C4-2B (cell line): ENCODE results near the gene TIGD2.

Source experiments
- H3K27ac ChIP-seq: fragments of 450-650 bp; 2 replicates; pipeline ENCODE4 v1.5.1; 2017
- ZFX ChIP-seq: fragments of 450-650 bp; IDR thresholded peaks from 2 replicates; pipeline ENCODE4 v1.6.1; 2017
- TF ChIP-seq, protein P1 (sequence below): fragments of 450-650 bp; conservative IDR thresholded peaks from 2 replicates; pipeline ENCODE4 v1.5.1; 2017; ENCODE audit warnings: mild to moderate bottlenecking

The TIGD2 gene

DNA sequence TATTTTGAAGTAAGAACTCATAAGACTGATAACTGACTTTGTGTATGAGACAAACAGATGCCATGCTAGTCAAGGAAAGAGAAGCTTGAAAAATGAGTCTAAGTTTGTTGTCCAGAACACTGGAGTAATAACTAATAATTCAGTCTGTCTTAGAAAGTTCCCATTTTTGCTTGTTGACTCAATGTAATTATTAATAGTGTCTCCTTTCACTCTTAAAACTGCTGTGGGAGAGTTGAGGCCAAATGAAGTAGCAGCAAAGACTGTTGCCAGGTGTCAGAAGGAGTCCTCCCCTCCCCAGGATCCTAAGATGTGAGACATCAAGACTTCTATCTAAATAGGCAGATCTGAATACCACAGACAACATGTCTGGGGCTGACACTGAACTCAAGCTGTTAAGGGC lies 33.6 kb upstream of the TIGD2 start:
- no peak overlapping the region for H3K27ac ChIP-seq
- TF ChIP-seq, protein P1, sequence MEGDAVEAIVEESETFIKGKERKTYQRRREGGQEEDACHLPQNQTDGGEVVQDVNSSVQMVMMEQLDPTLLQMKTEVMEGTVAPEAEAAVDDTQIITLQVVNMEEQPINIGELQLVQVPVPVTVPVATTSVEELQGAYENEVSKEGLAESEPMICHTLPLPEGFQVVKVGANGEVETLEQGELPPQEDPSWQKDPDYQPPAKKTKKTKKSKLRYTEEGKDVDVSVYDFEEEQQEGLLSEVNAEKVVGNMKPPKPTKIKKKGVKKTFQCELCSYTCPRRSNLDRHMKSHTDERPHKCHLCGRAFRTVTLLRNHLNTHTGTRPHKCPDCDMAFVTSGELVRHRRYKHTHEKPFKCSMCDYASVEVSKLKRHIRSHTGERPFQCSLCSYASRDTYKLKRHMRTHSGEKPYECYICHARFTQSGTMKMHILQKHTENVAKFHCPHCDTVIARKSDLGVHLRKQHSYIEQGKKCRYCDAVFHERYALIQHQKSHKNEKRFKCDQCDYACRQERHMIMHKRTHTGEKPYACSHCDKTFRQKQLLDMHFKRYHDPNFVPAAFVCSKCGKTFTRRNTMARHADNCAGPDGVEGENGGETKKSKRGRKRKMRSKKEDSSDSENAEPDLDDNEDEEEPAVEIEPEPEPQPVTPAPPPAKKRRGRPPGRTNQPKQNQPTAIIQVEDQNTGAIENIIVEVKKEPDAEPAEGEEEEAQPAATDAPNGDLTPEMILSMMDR = no peak
- no peak for TF ChIP-seq ZFX

DNA sequence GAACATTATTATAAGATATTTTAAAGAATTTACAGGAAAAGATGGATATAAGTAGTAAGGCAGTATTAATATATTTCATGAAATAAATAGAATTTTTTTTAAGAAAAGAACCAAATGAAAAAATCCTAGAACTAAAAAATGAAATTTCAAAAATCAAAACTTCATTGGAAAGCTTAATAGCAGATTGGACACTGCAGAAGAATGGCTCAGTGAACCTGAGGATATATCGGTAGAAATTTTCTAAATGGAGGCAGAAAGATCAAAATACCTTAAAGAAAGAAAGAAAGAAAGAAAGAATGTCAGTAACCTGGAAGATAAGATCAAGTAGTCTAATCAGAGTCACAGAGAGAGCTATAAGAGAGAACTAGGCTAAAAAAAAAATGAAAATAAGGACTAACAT lies 33.0 kb upstream of the TIGD2 start:
- no peak overlapping the region for H3K27ac ChIP-seq

DNA sequence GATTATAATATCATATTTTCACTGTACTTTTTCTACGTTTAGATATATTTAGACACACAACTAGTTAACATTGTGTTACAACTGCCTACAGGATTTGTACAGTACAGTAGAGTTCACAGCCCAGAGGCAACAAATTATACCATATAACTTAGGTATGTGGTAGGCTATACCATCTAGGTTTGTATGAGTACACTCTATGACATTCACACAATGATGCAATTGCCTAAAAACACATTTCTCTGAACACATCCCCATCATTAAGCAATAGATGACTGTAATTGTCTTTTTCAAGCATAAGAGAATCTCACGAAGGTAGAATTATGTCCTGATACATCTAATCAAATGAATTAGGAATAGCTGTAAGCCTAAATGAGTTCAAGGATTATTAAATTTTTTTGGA lies 12.3 kb upstream of the TIGD2 start:
- H3K27ac ChIP-seq = no peak overlapping the region
- TF ChIP-seq, protein P1 = no peak
- no peak for TF ChIP-seq ZFX

More for the DNA sequence above, 33.0 kb upstream of the TIGD2 start:
- TF ChIP-seq ZFX = no peak
- TF ChIP-seq, protein P1 = no peak

DNA sequence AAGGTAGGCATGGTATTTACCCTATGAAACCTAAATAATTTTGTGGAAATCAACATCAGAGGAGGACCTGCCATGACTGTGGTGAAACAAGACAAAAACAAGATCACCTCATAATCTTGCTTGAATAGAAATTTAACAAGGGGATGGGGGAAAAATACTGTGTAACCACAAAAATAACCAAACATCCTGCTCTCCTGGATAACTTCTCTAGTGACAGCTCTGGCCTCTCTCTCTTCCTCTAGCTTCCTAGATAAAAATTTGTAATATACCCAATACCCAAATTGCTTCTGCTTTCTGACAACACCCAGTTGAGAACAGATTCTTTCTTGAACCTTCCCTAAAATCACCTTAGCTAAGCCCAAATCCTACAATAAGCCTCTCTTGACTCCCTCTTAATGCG lies 11.9 kb upstream of the TIGD2 start:
- no peak overlapping the region for H3K27ac ChIP-seq
- TF ChIP-seq, protein P1 = no peak
- TF ChIP-seq ZFX = no peak

DNA sequence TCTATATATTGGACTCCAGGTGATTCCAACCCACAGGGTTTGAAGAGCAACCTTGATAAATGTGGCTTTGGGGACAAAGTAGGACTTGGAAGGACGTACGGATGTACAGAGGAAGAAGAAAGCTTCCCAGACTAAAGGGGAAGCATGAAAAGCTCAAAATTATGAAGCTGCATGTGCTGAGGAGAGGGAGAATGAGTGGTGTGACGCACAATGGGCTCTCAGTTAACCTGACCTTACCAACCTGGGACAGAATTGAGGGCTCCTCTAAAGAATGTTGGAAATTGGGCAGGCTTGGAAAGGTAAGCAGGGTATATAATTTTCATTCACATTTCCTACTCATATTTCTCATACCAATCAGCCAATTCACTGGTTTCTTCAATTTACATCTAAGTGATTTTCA lies 10.5 kb upstream of the TIGD2 start:
- no peak overlapping the region for H3K27ac ChIP-seq
- TF ChIP-seq, protein P1 = no peak
- TF ChIP-seq ZFX = no peak

DNA sequence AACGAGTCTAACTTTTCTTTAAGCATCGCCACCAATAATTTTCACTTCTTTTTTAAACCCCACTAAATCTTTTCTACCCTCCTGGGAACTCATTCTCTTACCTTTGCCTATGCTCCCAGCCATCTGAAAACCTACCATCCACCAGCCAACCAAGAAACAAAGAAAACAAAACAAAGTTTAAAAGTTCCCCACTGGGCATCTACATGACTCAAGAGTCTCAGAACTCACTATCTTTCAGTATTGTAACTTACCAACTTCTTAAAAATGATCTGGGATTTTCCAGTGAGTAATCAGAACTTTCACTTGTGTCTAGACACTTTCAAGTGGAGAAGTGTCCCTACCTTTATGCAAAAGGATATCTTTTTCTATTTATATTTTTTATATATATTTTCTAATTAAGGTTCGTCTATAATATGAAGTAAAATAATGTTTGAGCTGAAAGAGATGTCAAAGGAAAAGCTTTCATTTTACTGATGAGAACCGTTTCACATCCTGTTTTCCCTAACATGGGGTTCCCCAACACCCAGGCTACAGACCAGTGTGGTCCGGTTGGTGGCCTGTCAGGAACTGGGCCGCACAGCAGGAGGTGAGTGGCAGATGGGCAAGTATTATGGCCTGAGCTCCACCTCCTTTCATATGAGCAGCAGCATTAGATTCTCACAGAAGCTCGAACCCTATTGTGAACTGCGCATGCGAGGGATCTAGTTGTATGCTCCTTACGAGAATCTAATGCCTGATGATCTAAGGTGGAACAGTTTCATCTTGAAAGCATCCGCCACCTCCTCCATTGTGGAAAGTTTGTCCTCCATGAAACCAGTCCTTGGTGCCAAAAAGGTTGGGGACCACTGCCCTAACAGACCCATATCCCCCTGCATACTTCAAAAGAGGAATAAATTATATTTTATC lies 9.8 kb upstream of the TIGD2 start:
- no peak for TF ChIP-seq ZFX
- TF ChIP-seq, protein P1 = no peak
- no peak overlapping the region for H3K27ac ChIP-seq

DNA sequence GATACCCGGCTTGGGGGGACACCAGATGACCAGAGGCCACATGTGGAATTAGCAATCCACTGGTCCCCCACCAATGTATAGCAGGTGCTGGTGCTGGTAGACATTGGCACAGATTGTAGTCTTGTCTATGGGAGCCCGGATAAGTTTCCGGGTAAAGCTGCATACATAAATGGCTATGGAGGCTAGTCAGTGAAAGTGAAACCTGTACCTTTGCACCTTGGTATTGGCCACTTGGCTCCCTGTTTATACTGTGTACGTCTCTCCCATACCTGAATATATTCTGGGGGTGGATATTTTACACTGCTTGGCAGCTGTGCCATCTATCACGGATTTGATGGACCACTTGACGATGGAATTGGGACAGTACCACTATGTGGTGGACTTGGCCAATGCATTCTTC lies 5.6 kb upstream of the TIGD2 start:
- no peak for TF ChIP-seq ZFX
- TF ChIP-seq, protein P1 = no peak
- no peak overlapping the region for H3K27ac ChIP-seq
